Endothelial cell of umbilical vein (primary cell): ENCODE data around the gene GLRX. TPM values are rescaled to one million over a fixed set of nuclear protein-coding genes. Genes with fewer than 3 reads are reported as not detected.

Experiments
- BruUV-seq: library from RNA; stranded (reverse); fragments of 400-500 nt; replicated peaks from 2 replicates; lab custom pipeline; 2021; lab: Mats Ljungman, UMichigan
- CTCF ChIA-PET: fragments of 300-600, 350-600 bp; sonication (Branson Sonifier 250); formaldehyde crosslinking; loops from one replicate; lab custom pipeline; 2021; ENCODE audit warnings: antibody characterized with exemption, inconsistent platforms; lab: Charles Lee
- POLR2A ChIA-PET: fragments of 300-600, 350-600 bp; sonication (Branson Sonifier 250); formaldehyde crosslinking; loops from one replicate; lab custom pipeline; 2021; ENCODE audit warnings: antibody characterized with exemption, inconsistent platforms; lab: Charles Lee
- DNase-seq: peaks from one replicate; pipeline ENCODE4 v3.0.0-alpha.2; 2011; ENCODE audit warnings: low read depth, low spot score
- FAIRE-seq: peaks from 2 replicates; lab custom pipeline; 2011; peaks lifted over from hg19 to GRCh38; lab: Jason Lieb, UNC
- H2AFZ ChIP-seq: 2 replicates; pipeline ENCODE4 v1.6.0; 2012; ENCODE audit warnings: low read depth, low read length, control low read depth, inconsistent platforms
- H3K27ac ChIP-seq: 2 replicates; pipeline ENCODE4 v1.5.1; 2011; ENCODE audit warnings: low read depth, mild to moderate bottlenecking, control low read depth, low read length, moderate library complexity; ENCODE audit not compliant: insufficient read depth
- H3K27me3 ChIP-seq, 2 experiments: 2 replicates each; pipeline versions ENCODE4 v1.6.0 to v1.6.1; 2011; ENCODE audit warnings: low read length in 2 of 2, mixed read lengths in 1 of 2; ENCODE audit not compliant: control insufficient read depth in 2 of 2, insufficient read depth in 2 of 2
- H3K36me3 ChIP-seq, 2 experiments: 2 replicates in 1 of 2; 3 replicates in 1 of 2; pipeline ENCODE4 v1.5.1; 2011; ENCODE audit warnings: low read length in 2 of 2, mild to moderate bottlenecking in 1 of 2, moderate library complexity in 1 of 2; ENCODE audit not compliant: control insufficient read depth in 2 of 2, insufficient read depth in 2 of 2; ENCODE audit errors: extremely low read depth in 1 of 2
- H3K4me1 ChIP-seq: 3 replicates; pipeline ENCODE4 v1.5.1; 2011; ENCODE audit warnings: mild to moderate bottlenecking, low read length; ENCODE audit not compliant: control insufficient read depth, insufficient read depth; ENCODE audit errors: extremely low read depth
- H3K4me2 ChIP-seq: 2 replicates; pipeline ENCODE4 v1.6.1; 2011; ENCODE audit warnings: low read length, control low read depth, mixed read lengths; ENCODE audit not compliant: insufficient read depth
- H3K4me3 ChIP-seq, 3 experiments: fragments of 200-600 bp in 1 of 3; sonication (generic), shearing (Covaris generic) in 1 of 3; replicated peaks in 1 of 3; 2 replicates each; pipeline ENCODE4 v1.5.1; 2011 to 2016; ENCODE audit warnings: control low read depth in 3 of 3, low read length in 3 of 3, mild to moderate bottlenecking in 2 of 3, inconsistent platforms in 1 of 3, low read depth in 1 of 3, moderate library complexity in 1 of 3; ENCODE audit not compliant: insufficient read depth in 1 of 3
- H3K79me2 ChIP-seq: 2 replicates; pipeline ENCODE4 v1.6.0; 2012; ENCODE audit warnings: low read length, inconsistent platforms; ENCODE audit not compliant: control insufficient read depth, insufficient read depth
- H3K9ac ChIP-seq: replicated peaks from 2 replicates; pipeline ENCODE3; 2011; ENCODE audit warnings: low read length, control low read depth; ENCODE audit not compliant: insufficient read depth; ENCODE audit errors: extremely low read depth
- H3K9me1 ChIP-seq: replicated peaks from 3 replicates; pipeline ENCODE4 v1.6.0; 2011; ENCODE audit warnings: mild to moderate bottlenecking, low read length; ENCODE audit not compliant: control insufficient read depth, insufficient read depth; ENCODE audit errors: extremely low read depth
- H3K9me3 ChIP-seq: replicated peaks from 2 replicates; pipeline ENCODE4 v1.5.1; 2012; ENCODE audit warnings: low read length, inconsistent platforms; ENCODE audit not compliant: control insufficient read depth, insufficient read depth
- H4K20me1 ChIP-seq: replicated peaks from 2 replicates; pipeline ENCODE3; 2011; ENCODE audit warnings: mild to moderate bottlenecking, low read length; ENCODE audit not compliant: control insufficient read depth, insufficient read depth; ENCODE audit errors: extremely low read depth
- CTCF ChIP-seq, 2 donors: IDR thresholded peaks; 1 replicate in 1 of 2; 2 replicates in 1 of 2; pipeline ENCODE4 v1.5.1; 2011; ENCODE audit warnings: low read length in 2 of 2, mild to moderate bottlenecking in 2 of 2, moderate library complexity in 2 of 2, control low read depth in 1 of 2, inconsistent platforms in 1 of 2, low read depth in 1 of 2; ENCODE audit not compliant: insufficient read depth in 1 of 2; ENCODE audit errors: extremely low read depth in 1 of 2
- EZH2 ChIP-seq: IDR thresholded peaks from 2 replicates; pipeline ENCODE4 v1.6.1; 2012; ENCODE audit warnings: borderline replicate concordance, low read depth, mild to moderate bottlenecking, moderate library complexity, low read length, inconsistent platforms; ENCODE audit not compliant: severe bottlenecking
- FOS ChIP-seq: IDR thresholded peaks from 2 replicates; pipeline ENCODE4 v1.6.1; 2011; ENCODE audit warnings: mild to moderate bottlenecking, low read length, moderate library complexity, borderline replicate concordance; ENCODE audit not compliant: insufficient read depth
- GATA2 ChIP-seq: IDR thresholded peaks from 2 replicates; pipeline ENCODE4 v1.7.0; 2011; ENCODE audit warnings: low read depth, mild to moderate bottlenecking, moderate library complexity, mixed read lengths, low read length; ENCODE audit not compliant: insufficient read length, insufficient read depth
- JUN ChIP-seq: IDR thresholded peaks from 2 replicates; pipeline ENCODE4 v1.6.1; 2011; ENCODE audit warnings: borderline replicate concordance, low read depth; ENCODE audit not compliant: insufficient read length, insufficient read depth
- MAX ChIP-seq: IDR thresholded peaks from 2 replicates; pipeline ENCODE4 v1.6.1; 2011; ENCODE audit not compliant: insufficient read depth, insufficient read length
- MYC ChIP-seq: IDR thresholded peaks from one replicate; pipeline ENCODE4 v1.6.1; 2011; ENCODE audit warnings: mild to moderate bottlenecking, low read depth, low read length
- POLR2A ChIP-seq: IDR thresholded peaks from 2 replicates; pipeline ENCODE4 v1.6.1; 2012; ENCODE audit warnings: low read depth, mild to moderate bottlenecking, control low read depth, low read length
- POLR2AphosphoS5 ChIP-seq: IDR thresholded peaks from 2 replicates; pipeline ENCODE4 v1.6.1; 2012; ENCODE audit warnings: low read depth, mild to moderate bottlenecking, control low read depth, low read length, moderate library complexity; ENCODE audit not compliant: insufficient read depth
- dilution Hi-C: fragments of 300-500 bp; cut with MboI; formaldehyde crosslinking; loops from one replicate; pipeline ENCODE4 v1.15.0; 2019; ENCODE audit warnings: low sequenced_read_pairs; ENCODE audit not compliant: extremely low pct_ligation_motif_present
- intact Hi-C: fragments of 100-400 bp; cut with micrococcal nuclease; formaldehyde crosslinking; loops from one replicate; pipeline ENCODE4 v1.10.0; 2022
- polyA plus RNA-seq, 4 experiments: library from polyadenylated mRNA; depleted of rRNA in 3 of 4; stranded (reverse) in 3 of 4; unstranded in 1 of 4; fragments of >200 nt; gene quantifications; 2 replicates each; pipeline versions ENCODE4 v1.2.1 to v1.2.3, GENCODE V29; 2011 to 2012; ENCODE audit warnings: missing spikeins in 1 of 4
- total RNA-seq: library from RNA; stranded (reverse); gene quantifications from 2 replicates; pipeline ENCODE4 v1.2.3, GENCODE V29; 2021

The GLRX gene
- total and polyA plus RNA-seq, 2 donors (not counting 3 experiments of a cell fraction or from before 2014, with no cell fraction given), result 14.2 to 40.3 TPM

- TF ChIP-seq POLR2AphosphoS5, result no peak
- no peak for TF ChIP-seq JUN
- TF ChIP-seq MYC, result no peak
- no peak for TF ChIP-seq CTCF (IDR thresholded peaks at IDR 0.05; ENCODE audit: extremely low read depth in 1 of 2, insufficient read depth in 1 of 2, low read depth in 1 of 2, low read length in 2 of 2)
- TF ChIP-seq POLR2A, result no peak
- TF ChIP-seq MAX, result no peak
- TF ChIP-seq FOS, result no peak
- no peak for TF ChIP-seq GATA2
- no peak for TF ChIP-seq EZH2
- H3K4me3 ChIP-seq, result no peak overlapping the region
- no peak overlapping the region for H3K27ac ChIP-seq
- H3K9me1 ChIP-seq, result no peaks in the 10 kb centered on the region
- BruUV-seq, result no TSS peak
- ChIA-PET CTCF (interaction anchor here (1.8 to 2.4 kb wide), 2 partner anchors 12 to 28 kb away, joined by 3 to 10 read pairs; no protein-coding TSS in a partner anchor), POLR2A (no interaction called here)
- H3K79me2 ChIP-seq, result no peaks in the 10 kb centered on the region
- DNase-seq (peak; percentile 16), FAIRE-seq (no peak)
- H3K9ac ChIP-seq, result no peak overlapping the region
- no peaks in the 10 kb centered on the region for H3K4me1 ChIP-seq
- dilution Hi-C loops, result no loop called here
- H4K20me1 ChIP-seq, result no peaks in the 10 kb centered on the region
- H3K4me2 ChIP-seq, result no peak overlapping the region
- intact Hi-C loops, result no loop called here
- H3K9me3 ChIP-seq, result no peaks in the 10 kb centered on the region
- H2AFZ ChIP-seq, result no peak overlapping the region
- no peaks in the 10 kb centered on the region for H3K27me3 ChIP-seq
- no peaks in the 10 kb centered on the region for H3K36me3 ChIP-seq
These were observed 13.0 kb downstream of the GLRX start for GRCh38 chr5:95809414-95809960.
